NCI-H2107 treated with DMSO at 0.1 percent for 48 hours (cell line): ENCODE data around the gene NAA60.

ENCODE experiments used
- DNase-seq: peaks from one replicate; lab custom pipeline; 2025; ENCODE audit not compliant: unreplicated experiment; lab: John Stamatoyannopoulos, UW

Gene NAA60

GRCh38 chr16:3536271-3536731 is 92.8 kb downstream of the NAA60 start:
- no peak for DNase-seq
